ENCODE results near the gene MYCBPAP. TPM values are rescaled to one million over a fixed set of nuclear protein-coding genes. Genes with fewer than 3 reads are reported as not detected.
A peak's percentile ranks its signal among the peaks of the same experiment; 100 is the strongest.

MYCBPAP gene
- 0.72 TPM for total RNA-seq
- 2.9 TPM for polyA plus RNA-seq (ENCODE audit: insufficient read depth, low read depth, low replicate concordance)
- long read RNA-seq, donor 1, result 0 reads
- long read RNA-seq, donor 2, result 0 reads
- long read RNA-seq, donor 3, result 0 reads
- long read RNA-seq, donor 4, result 0 reads
- long read RNA-seq, donor 5, result 0 reads
- long read RNA-seq, donor 6, result 0 reads
- long read RNA-seq, donor 7, result 0 reads
- long read RNA-seq, donor 8, result 0 reads
- long read RNA-seq, donor 9, result 0 reads
- long read RNA-seq, donor 10, result 0 reads

- no peaks in the 10 kb centered on the region for H3K36me3 ChIP-seq (ENCODE audit: control insufficient read depth in 2 of 3, insufficient read depth in 3 of 3, low read length in 3 of 3)
- DNase-seq (peak; percentile 85 to 96 (median 90)), FAIRE-seq (no peak)
- intact Hi-C loops (cut with DNase I), result no loop called here
- no peaks in the 10 kb centered on the region for H3K27me3 ChIP-seq (ENCODE audit: control insufficient read depth, insufficient read depth, low read length)
- H3K4me3 ChIP-seq (ENCODE audit: low read length in 3 of 3), result peak within 1 kb of the TSS; percentile 12 to 67 (median 61)
- no peaks in the 10 kb centered on the region for H3K9me3 ChIP-seq (ENCODE audit: control insufficient read depth in 2 of 3, insufficient read depth in 1 of 3, low read length in 3 of 3)
- peak within 1 kb of the TSS; percentile 52 to 71 for H3K27ac ChIP-seq (ENCODE audit: low read depth in 2 of 2, low read length in 2 of 2)
- peak within 1 kb of the TSS in 2 of 3 donors; percentile 54 to 72 for H3K9ac ChIP-seq (ENCODE audit: low read length in 3 of 3)
- peaks cover 0 to 6% (median 0%) of the 10 kb centered on the region in 3 donors for H3K4me1 ChIP-seq (ENCODE audit: control insufficient read depth in 2 of 3, insufficient read depth in 2 of 3, low read depth in 1 of 3, low read length in 3 of 3)
- TF ChIP-seq CTCF (IDR thresholded peaks at IDR 0.05; ENCODE audit: borderline replicate concordance, extremely low read depth, insufficient read depth), result peak; percentile 31
These were observed at the start of gene MYCBPAP for GRCh38 chr17:50507871-50508572. TSS of gene MYCBPAP (plus strand) at chr17:50508439. CDS start at chr17:50508675, 236 bp downstream.

DNA sequence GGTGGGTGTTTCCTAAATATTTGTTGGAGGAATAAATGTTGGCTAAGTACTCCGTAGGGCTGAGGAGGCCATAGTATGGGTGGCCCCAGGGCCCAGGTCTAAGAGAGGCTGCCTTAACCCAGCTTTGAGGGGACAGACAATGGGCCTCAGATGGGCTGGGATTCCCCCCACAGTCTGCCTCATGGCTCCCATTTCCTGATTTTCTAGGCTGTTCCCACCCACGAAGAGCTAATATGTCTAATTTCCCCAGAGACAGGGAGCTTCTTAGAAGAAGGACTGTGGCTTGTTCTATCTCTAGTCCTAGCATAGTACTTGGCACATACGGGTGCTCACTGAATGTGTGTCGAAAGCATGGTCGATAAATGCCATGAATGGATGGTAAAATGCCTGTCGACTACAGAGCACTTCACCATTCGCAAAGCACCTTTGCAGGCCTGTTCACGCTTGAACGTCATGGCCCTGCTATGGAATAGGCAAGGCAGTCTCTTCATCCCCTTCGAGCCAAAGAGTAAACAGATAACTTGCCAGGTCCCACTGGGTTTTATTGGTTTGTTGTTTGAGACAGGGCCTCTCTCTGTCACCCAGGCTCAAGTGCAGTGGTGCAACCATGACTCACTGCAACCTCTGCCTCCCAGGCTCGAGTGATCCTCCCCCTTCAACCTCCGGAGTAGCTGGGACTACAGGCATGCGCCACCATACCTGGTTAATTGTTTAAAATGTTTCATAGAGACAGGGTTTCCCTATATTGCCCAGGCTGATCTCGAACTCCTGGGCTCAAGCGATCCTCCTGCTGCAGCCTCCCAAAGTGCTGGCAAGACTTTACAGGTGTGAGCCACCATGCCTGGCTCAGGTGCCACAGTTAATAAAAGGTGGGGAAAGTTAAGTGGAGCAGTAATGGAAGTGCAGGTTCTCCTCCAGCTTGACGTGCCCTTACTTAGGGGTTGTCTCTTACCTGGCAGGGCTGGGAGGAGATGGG lies 49.2 kb upstream of the MYCBPAP start:
- H3K4me3 ChIP-seq (ENCODE audit: low read length in 3 of 3), result no peak overlapping the region
- intact Hi-C loops (cut with DNase I), result no loop called here
- H3K9me3 ChIP-seq (ENCODE audit: control insufficient read depth in 2 of 3, insufficient read depth in 1 of 3, low read length in 3 of 3), result no peaks in the 10 kb centered on the region
- FAIRE-seq (no peak), DNase-seq (no peak)
- H3K36me3 ChIP-seq (ENCODE audit: control insufficient read depth in 2 of 3, insufficient read depth in 3 of 3, low read length in 3 of 3), result peaks cover 0 to 27% (median 11%) of the 10 kb centered on the region in 3 donors
- H3K9ac ChIP-seq (ENCODE audit: low read length in 3 of 3), result no peak overlapping the region
- no peaks in the 10 kb centered on the region for H3K27me3 ChIP-seq (ENCODE audit: control insufficient read depth, insufficient read depth, low read length)
- H3K27ac ChIP-seq (ENCODE audit: low read depth in 2 of 2, low read length in 2 of 2), result no peak overlapping the region
- TF ChIP-seq CTCF (IDR thresholded peaks at IDR 0.05; ENCODE audit: borderline replicate concordance, extremely low read depth, insufficient read depth), result no peak
- peaks cover 0 to 6% (median 5%) of the 10 kb centered on the region in 3 donors for H3K4me1 ChIP-seq (ENCODE audit: control insufficient read depth in 2 of 3, insufficient read depth in 2 of 3, low read depth in 1 of 3, low read length in 3 of 3)

DNA sequence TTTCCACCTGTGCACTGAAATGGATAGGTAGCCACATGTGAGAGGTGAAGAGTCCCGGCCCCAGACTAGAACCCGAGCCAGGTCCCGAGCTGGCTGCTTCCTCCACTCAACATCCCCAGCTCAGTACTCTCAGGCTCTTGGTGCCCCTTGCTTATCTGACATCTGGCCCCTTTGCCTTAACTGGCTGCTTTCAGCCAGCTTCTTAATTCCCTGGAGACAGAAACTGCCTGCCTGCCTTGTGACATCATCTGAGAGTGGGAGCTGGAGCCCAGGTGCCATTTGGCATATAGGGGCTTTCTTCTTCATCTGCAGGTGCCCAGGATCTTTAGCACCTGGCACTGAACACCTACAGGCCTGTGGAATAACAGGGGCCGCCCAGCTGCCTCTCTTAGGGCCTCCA lies 48.5 kb upstream of the MYCBPAP start:
- Histone ChIP-seq H3K27me3 (ENCODE audit: control insufficient read depth, insufficient read depth, low read length) (no peaks in the 10 kb centered on the region), H3K4me1 (ENCODE audit: control insufficient read depth in 2 of 3, insufficient read depth in 2 of 3, low read depth in 1 of 3, low read length in 3 of 3) (peaks cover 0 to 6% (median 5%) of the 10 kb centered on the region in 3 donors), H3K9me3 (ENCODE audit: control insufficient read depth in 2 of 3, insufficient read depth in 1 of 3, low read length in 3 of 3) (no peaks in the 10 kb centered on the region), H3K27ac (ENCODE audit: low read depth in 2 of 2, low read length in 2 of 2) (no peak overlapping the region), H3K4me3 (ENCODE audit: low read length in 3 of 3) (no peak overlapping the region), H3K9ac (ENCODE audit: low read length in 3 of 3) (no peak overlapping the region), H3K36me3 (ENCODE audit: control insufficient read depth in 2 of 3, insufficient read depth in 3 of 3, low read length in 3 of 3) (peaks cover 0 to 28% (median 11%) of the 10 kb centered on the region in 3 donors)
- no peak for DNase-seq
- no peak for TF ChIP-seq CTCF (IDR thresholded peaks at IDR 0.05; ENCODE audit: borderline replicate concordance, extremely low read depth, insufficient read depth)
- FAIRE-seq, result no peak
- intact Hi-C loops (cut with DNase I), result no loop called here

All from kidney (tissue), 22 donors.